ENCODE measurements around the gene TRPV4.

TRPV4 gene

GRCh38 chr12:109738878-109739665, 94.1 kb downstream of the TRPV4 start:
- no peak for DNase-seq

- no peak for DNase-seq
Measured at GRCh38 chr12:109738209-109738608, 95.0 kb downstream of the TRPV4 start.

GRCh38 chr12:109737631-109738030, 95.6 kb downstream of the TRPV4 start:
- no peak for DNase-seq

GRCh38 chr12:109737126-109737525, 96.1 kb downstream of the TRPV4 start:
- DNase-seq = no peak

- no peak for DNase-seq
Measured at GRCh38 chr12:109736552-109737108, 96.6 kb downstream of the TRPV4 start.

GRCh38 chr12:109735825-109736551, 97.2 kb downstream of the TRPV4 start:
- no peak for DNase-seq

GRCh38 chr12:109735051-109735521, 98.1 kb downstream of the TRPV4 start:
- DNase-seq = no peak

GRCh38 chr12:109734219-109735000, 98.8 kb downstream of the TRPV4 start:
- DNase-seq = no peak
